GM12801 (cell line): ENCODE data around the gene LMTK3.

ENCODE experiments used
- CTCF ChIP-seq: IDR thresholded peaks from one replicate; pipeline ENCODE4 v1.5.1; 2011; ENCODE audit warnings: control low read depth; ENCODE audit not compliant: insufficient read length; ENCODE audit errors: extremely low read depth

LMTK3 gene

GRCh38 chr19:48446579-48446978 is 65.1 kb downstream of the LMTK3 start:
- TF ChIP-seq CTCF, result no peak

- TF ChIP-seq CTCF, result no peak
Measured at GRCh38 chr19:48445606-48446481, 65.8 kb downstream of the LMTK3 start, which contains the start of gene GRWD1. Gene GRWD1 (plus strand): TSS chr19:48445983. CDS start chr19:48446006, 23 bp downstream.

GRCh38 chr19:48445256-48445605 is 66.4 kb downstream of the LMTK3 start:
- no peak for TF ChIP-seq CTCF

- no peak for TF ChIP-seq CTCF
Measured at GRCh38 chr19:48444936-48445200, 66.8 kb downstream of the LMTK3 start.

- TF ChIP-seq CTCF, result no peak
Measured at GRCh38 chr19:48444129-48444935, 67.3 kb downstream of the LMTK3 start.

GRCh38 chr19:48443731-48444128 is 67.9 kb downstream of the LMTK3 start:
- TF ChIP-seq CTCF, result no peak

- no peak for TF ChIP-seq CTCF
Measured at GRCh38 chr19:48443256-48443655, 68.4 kb downstream of the LMTK3 start.
